RWPE2 (cell line): Measurements from ENCODE around the gene PNRC2.
A peak's percentile ranks its signal among the peaks of the same experiment; 100 is the strongest.
"Not testable (repeated sequence)": the region's sequence is repeated elsewhere in the genome, so short reads cannot be mapped to it uniquely, and the experiment has no call there.

ENCODE experiments used
- ATAC-seq: fragments of 200-7000 bp; cut with Tn5 transposase; 3 replicates; pipeline ENCODE4 v1.9.1; 2021; ENCODE audit warnings: low read depth
- DNase-seq: peaks from one replicate; pipeline ENCODE4 v3.0.0-alpha.2; 2020; ENCODE audit warnings: low spot score
- H3K27ac ChIP-seq: fragments of 450-650 bp; 2 replicates; pipeline ENCODE4 v1.5.1; 2017; ENCODE audit warnings: mild to moderate bottlenecking; ENCODE audit not compliant: poor library complexity, severe bottlenecking
- H3K27me3 ChIP-seq: fragments of 250-450 bp; sonication (Bioruptor Pico); 2 replicates; pipeline ENCODE4 v1.5.1; 2021; ENCODE audit warnings: mild to moderate bottlenecking, moderate library complexity; ENCODE audit not compliant: insufficient read depth, poor library complexity, severe bottlenecking
- H3K36me3 ChIP-seq: fragments of 250-450 bp; sonication (Bioruptor Pico); 2 replicates; pipeline ENCODE4 v1.5.1; 2020; ENCODE audit warnings: low read depth, mild to moderate bottlenecking, moderate library complexity
- H3K4me1 ChIP-seq: fragments of 250-450 bp; sonication (Bioruptor Pico); 2 replicates; pipeline ENCODE4 v1.5.1; 2021; ENCODE audit warnings: mild to moderate bottlenecking, moderate library complexity; ENCODE audit not compliant: insufficient read depth, poor library complexity, severe bottlenecking
- H3K4me3 ChIP-seq: fragments of 250-450 bp; sonication (Bioruptor Pico); 2 replicates; pipeline ENCODE4 v1.5.1; 2021; ENCODE audit warnings: mild to moderate bottlenecking, moderate library complexity; ENCODE audit not compliant: severe bottlenecking
- H3K9me3 ChIP-seq: fragments of 250-450 bp; sonication (Bioruptor Pico); 2 replicates; pipeline ENCODE4 v1.5.1; 2021; ENCODE audit warnings: mild to moderate bottlenecking, moderate library complexity; ENCODE audit not compliant: severe bottlenecking
- TF ChIP-seq, protein P1 (sequence below): fragments of 450-650 bp; IDR thresholded peaks from one replicate; pipeline ENCODE4 v1.5.1; 2017; ENCODE audit warnings: mild to moderate bottlenecking, moderate library complexity; ENCODE audit not compliant: poor library complexity, severe bottlenecking

Gene PNRC2

DNA sequence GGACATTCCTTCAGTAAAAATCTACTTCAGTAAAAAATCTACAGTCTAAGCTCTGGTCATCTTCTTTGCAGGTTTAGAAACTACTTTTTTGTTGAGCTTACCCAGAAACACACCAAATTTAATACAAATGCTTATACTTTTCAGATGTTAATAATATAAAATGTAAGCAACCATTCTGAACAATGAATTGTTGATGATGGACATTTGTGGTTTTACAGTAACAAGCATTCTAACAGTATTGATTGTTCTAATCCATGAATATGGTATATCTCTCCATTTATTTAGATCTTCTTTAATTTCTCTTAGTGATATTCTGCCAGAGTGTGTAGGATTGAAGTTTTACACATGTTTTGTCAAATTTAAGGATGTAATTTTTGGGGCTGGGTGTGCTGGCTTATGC lies 47.5 kb downstream of the PNRC2 start:
- no peak for ATAC-seq
- no peaks in the 10 kb centered on the region for H3K27me3 ChIP-seq
- DNase-seq = no peak
- H3K9me3 ChIP-seq = peaks cover 3% of the 10 kb centered on the region
- TF ChIP-seq, protein P1, sequence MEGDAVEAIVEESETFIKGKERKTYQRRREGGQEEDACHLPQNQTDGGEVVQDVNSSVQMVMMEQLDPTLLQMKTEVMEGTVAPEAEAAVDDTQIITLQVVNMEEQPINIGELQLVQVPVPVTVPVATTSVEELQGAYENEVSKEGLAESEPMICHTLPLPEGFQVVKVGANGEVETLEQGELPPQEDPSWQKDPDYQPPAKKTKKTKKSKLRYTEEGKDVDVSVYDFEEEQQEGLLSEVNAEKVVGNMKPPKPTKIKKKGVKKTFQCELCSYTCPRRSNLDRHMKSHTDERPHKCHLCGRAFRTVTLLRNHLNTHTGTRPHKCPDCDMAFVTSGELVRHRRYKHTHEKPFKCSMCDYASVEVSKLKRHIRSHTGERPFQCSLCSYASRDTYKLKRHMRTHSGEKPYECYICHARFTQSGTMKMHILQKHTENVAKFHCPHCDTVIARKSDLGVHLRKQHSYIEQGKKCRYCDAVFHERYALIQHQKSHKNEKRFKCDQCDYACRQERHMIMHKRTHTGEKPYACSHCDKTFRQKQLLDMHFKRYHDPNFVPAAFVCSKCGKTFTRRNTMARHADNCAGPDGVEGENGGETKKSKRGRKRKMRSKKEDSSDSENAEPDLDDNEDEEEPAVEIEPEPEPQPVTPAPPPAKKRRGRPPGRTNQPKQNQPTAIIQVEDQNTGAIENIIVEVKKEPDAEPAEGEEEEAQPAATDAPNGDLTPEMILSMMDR = no peak
- H3K4me1 ChIP-seq = peaks cover 34% of the 10 kb centered on the region
- no peak overlapping the region for H3K27ac ChIP-seq
- H3K4me3 ChIP-seq = no peak overlapping the region
- H3K36me3 ChIP-seq = no peaks in the 10 kb centered on the region

DNA sequence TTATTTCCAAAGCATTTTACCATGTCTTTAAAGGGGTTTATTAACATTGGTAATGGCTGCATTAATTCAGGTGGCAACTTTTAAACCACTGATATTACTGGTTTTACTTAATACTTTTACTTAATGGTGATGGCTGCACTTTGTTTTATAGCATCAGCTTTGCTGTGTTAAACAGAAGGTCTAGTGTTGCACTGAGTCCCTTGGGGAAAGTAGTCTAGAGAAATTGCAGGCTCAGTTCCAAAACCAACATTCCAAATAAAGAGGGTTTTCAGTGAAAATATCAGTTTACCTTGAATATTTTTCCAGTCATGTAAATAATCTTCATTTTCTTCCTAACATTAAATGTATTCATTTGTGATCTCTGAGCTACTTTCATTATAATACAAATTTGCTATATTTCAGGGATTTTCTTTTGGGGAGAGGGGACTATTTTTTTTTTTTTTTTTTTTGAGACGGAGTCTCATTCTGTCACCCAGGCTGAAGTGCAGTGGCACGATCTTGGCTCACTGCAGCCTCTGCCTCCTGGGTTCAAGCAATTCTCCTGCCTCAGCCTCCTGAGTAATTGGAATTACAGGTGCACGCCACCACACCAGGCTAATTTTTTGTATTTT lies 49.1 kb downstream of the PNRC2 start:
- H3K36me3 ChIP-seq, H3K4me3 ChIP-seq, ATAC-seq, H3K27me3 ChIP-seq, H3K9me3 ChIP-seq, DNase-seq: not testable (repeated sequence)
- Histone ChIP-seq H3K27ac (peak overlapping the region; percentile 66), H3K4me1 (peaks cover 25% of the 10 kb centered on the region)

DNA sequence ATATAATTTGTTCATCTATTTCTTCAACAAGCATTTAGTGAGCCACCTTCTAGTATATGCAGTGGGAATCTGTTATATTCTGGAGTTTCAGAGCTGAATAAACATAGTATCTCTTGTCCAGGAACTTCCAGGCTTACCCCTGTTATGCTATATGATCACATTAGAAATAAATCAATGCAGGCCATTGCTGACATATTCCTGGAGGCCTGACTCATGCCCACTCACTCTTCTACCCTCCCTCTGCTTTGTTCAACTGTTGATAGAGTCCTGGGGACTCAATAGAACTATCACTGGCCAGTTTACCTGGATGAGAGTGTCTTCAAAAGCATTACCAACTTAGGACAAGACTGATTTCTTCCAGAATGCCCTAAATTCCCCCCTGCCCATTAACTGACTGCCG lies 49.8 kb downstream of the PNRC2 start:
- ATAC-seq (peak; percentile 99), DNase-seq (peak; percentile 55)
- TF ChIP-seq, protein P1 = no peak

DNA sequence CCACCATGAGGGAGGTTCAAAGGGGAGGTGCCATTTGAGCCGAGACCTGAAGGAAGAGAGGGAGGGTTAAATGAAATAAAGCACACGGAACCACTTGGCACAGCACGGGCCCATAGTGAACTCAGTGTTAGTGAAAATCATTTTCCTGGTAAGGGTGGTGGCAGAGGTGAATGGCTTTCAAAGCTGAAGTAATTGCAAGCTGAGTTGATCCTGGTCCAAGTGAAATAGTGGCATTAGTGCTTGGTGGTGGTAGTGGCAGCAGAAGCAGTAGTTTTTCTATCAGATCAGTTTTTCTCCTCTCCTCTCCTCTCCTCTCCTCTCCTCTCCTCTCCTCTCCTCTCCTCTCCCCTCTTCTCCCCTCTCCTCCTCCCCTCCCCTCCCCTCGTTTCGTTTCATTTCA lies 51.0 kb downstream of the PNRC2 start:
- Histone ChIP-seq H3K27ac (peak overlapping the region; percentile 66), H3K4me3 (no peak overlapping the region), H3K27me3 (no peaks in the 10 kb centered on the region), H3K9me3 (peaks cover 3% of the 10 kb centered on the region), H3K36me3 (no peaks in the 10 kb centered on the region), H3K4me1 (peaks cover 21% of the 10 kb centered on the region)
- TF ChIP-seq, protein P1 = no peak
- DNase-seq = no peak
- no peak for ATAC-seq

More for the DNA sequence above, 49.8 kb downstream of the PNRC2 start:
- Histone ChIP-seq H3K9me3 (peaks cover 3% of the 10 kb centered on the region), H3K27me3 (no peaks in the 10 kb centered on the region), H3K4me1 (peaks cover 21% of the 10 kb centered on the region), H3K27ac (peak overlapping the region; percentile 66), H3K4me3 (no peak overlapping the region), H3K36me3 (no peaks in the 10 kb centered on the region)

DNA sequence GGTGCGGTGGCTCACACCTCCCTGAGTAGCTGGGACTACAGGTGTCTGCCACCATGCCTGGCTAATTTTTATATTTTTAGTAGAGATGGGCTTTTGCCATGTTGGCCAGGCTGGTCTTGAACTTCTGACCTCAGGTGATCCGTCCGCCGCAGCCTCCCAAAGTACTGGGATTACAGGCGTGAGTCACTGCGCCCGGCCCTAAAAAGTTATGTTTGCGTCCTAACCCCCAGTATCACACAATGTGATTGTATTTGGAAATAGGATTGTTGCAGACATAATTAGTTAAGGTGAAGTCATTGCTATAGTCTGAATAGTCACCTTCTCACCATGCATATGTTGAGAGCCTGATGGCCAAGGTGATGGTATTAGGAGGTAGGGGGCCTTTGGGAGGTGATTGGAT lies 53.2 kb downstream of the PNRC2 start:
- H3K36me3 ChIP-seq, ATAC-seq: not testable (repeated sequence)
- H3K4me1 ChIP-seq = peaks cover 21% of the 10 kb centered on the region

More for the DNA sequence above, 53.2 kb downstream of the PNRC2 start:
- not testable (repeated sequence) for H3K27ac ChIP-seq, DNase-seq, H3K9me3 ChIP-seq, H3K27me3 ChIP-seq, H3K4me3 ChIP-seq
